HG03175 (cell line): Measurements from ENCODE around the gene SULF2.

Experiments
- ATAC-seq: cut with Tn5 transposase; IDR thresholded peaks from one replicate; pipeline ENCODE4 v1.9.1; 2021; ENCODE audit warnings: mild to moderate bottlenecking, moderate library complexity; ENCODE audit not compliant: unreplicated experiment

Gene SULF2

GRCh38 chr20:47689731-47690130 is 95.5 kb downstream of the SULF2 start:
- no peak for ATAC-seq

- no peak for ATAC-seq
These were observed 96.6 kb downstream of the SULF2 start for GRCh38 chr20:47688385-47689381.

- no peak for ATAC-seq
These were observed 97.9 kb downstream of the SULF2 start for GRCh38 chr20:47687095-47687987.

- ATAC-seq: no peak
These were observed 98.7 kb downstream of the SULF2 start for GRCh38 chr20:47686545-47686944.

GRCh38 chr20:47684306-47685080 is 100.8 kb downstream of the SULF2 start:
- no peak for ATAC-seq

- ATAC-seq: no peak
These were observed 102.4 kb downstream of the SULF2 start for GRCh38 chr20:47682916-47683315.

GRCh38 chr20:47682028-47682783 is 103.1 kb downstream of the SULF2 start:
- no peak for ATAC-seq

- no peak for ATAC-seq
These were observed 104.3 kb downstream of the SULF2 start for GRCh38 chr20:47680804-47681529.

GRCh38 chr20:47679462-47679861 is 105.8 kb downstream of the SULF2 start:
- ATAC-seq: no peak

- ATAC-seq: no peak
These were observed 106.7 kb downstream of the SULF2 start for GRCh38 chr20:47678536-47678935.

- no peak for ATAC-seq
These were observed 107.4 kb downstream of the SULF2 start for GRCh38 chr20:47677635-47678453.

- no peak for ATAC-seq
These were observed 108.2 kb downstream of the SULF2 start for GRCh38 chr20:47676912-47677634.

GRCh38 chr20:47676219-47676721 is 109.0 kb downstream of the SULF2 start:
- ATAC-seq: no peak

- ATAC-seq: no peak
These were observed 109.8 kb downstream of the SULF2 start for GRCh38 chr20:47675190-47676142.

- ATAC-seq: no peak
These were observed 110.6 kb downstream of the SULF2 start for GRCh38 chr20:47674686-47675085.

- no peak for ATAC-seq
These were observed 111.1 kb downstream of the SULF2 start for GRCh38 chr20:47674145-47674544.

- ATAC-seq: no peak
These were observed 111.7 kb downstream of the SULF2 start for GRCh38 chr20:47673671-47673955.
